IMR-90 (cell line): ENCODE measurements around the gene HSPB7. TPM values are rescaled to one million over a fixed set of nuclear protein-coding genes. Genes with fewer than 3 reads are reported as not detected.
A peak's percentile ranks its signal among the peaks of the same experiment; 100 is the strongest.

Experiments used
- ATAC-seq: fragments of 200-7000 bp; cut with Tn5 transposase; 2 replicates; pipeline ENCODE4 v1.9.1; 2020; ENCODE audit warnings: low read depth, mild to moderate bottlenecking, moderate library complexity
- BruUV-seq: library from RNA; stranded (reverse); fragments of 400-500 nt; replicated peaks from 2 replicates; lab custom pipeline; 2021; lab: Mats Ljungman, UMichigan
- CTCF ChIA-PET: fragments of 300-600 bp; formaldehyde crosslinking; extraction: SDS; loops from one replicate; lab custom pipeline; 2021; ENCODE audit warnings: antibody characterized with exemption; lab: Yijun Ruan, JAX
- POLR2A ChIA-PET: fragments of 300-600 bp; sonication (Branson Sonifier 250); formaldehyde crosslinking; loops from one replicate; lab custom pipeline; 2022; ENCODE audit warnings: antibody characterized with exemption; ENCODE audit not compliant: unreplicated experiment; lab: Charles Lee
- DNase-seq: peaks from one replicate; pipeline ENCODE4 v3.0.0; 2013
- H2AFZ ChIP-seq: replicated peaks from 2 replicates; pipeline ENCODE3; 2013; ENCODE audit warnings: low read length, mild to moderate bottlenecking; ENCODE audit not compliant: poor library complexity
- H2AK5ac ChIP-seq: 2 replicates; pipeline ENCODE4 v1.6.1; 2013; ENCODE audit warnings: low read depth, low read length, inconsistent platforms
- H2AK9ac ChIP-seq: replicated peaks from 2 replicates; pipeline ENCODE3; 2013; ENCODE audit warnings: mild to moderate bottlenecking, low read depth, low read length, moderate library complexity; ENCODE audit not compliant: poor library complexity
- H2BK120ac ChIP-seq: 2 replicates; pipeline ENCODE4 v1.6.1; 2013; ENCODE audit warnings: low read depth, low read length, inconsistent platforms
- H2BK15ac ChIP-seq: 3 replicates; pipeline ENCODE4 v1.6.1; 2013; ENCODE audit warnings: low read depth, low read length, inconsistent platforms
- H2BK20ac ChIP-seq: 2 replicates; pipeline ENCODE4 v1.6.1; 2013; ENCODE audit warnings: low read depth, mild to moderate bottlenecking, inconsistent platforms, low read length, moderate library complexity
- H2BK5ac ChIP-seq: 2 replicates; pipeline ENCODE4 v1.6.1; 2013; ENCODE audit warnings: mild to moderate bottlenecking, low read depth, low read length, inconsistent platforms; ENCODE audit not compliant: poor library complexity, severe bottlenecking
- H3K14ac ChIP-seq: replicated peaks from 2 replicates; pipeline ENCODE4 v1.6.1; 2013; ENCODE audit warnings: low read depth, low read length, inconsistent platforms
- H3K18ac ChIP-seq: 2 replicates; pipeline ENCODE4 v1.6.1; 2013; ENCODE audit warnings: low read depth, low read length, control low read depth
- H3K23ac ChIP-seq: 2 replicates; pipeline ENCODE4 v1.6.1; 2013; ENCODE audit warnings: low read depth, low read length, inconsistent platforms
- H3K27ac ChIP-seq: 2 replicates; pipeline ENCODE4 v1.5.1; 2013; ENCODE audit warnings: mild to moderate bottlenecking, control low read depth, low read length; ENCODE audit not compliant: insufficient read depth
- H3K27me3 ChIP-seq: 2 replicates; pipeline ENCODE4 v1.6.1; 2013; ENCODE audit warnings: low read length; ENCODE audit not compliant: control insufficient read depth, insufficient read depth
- H3K36me3 ChIP-seq: 2 replicates; pipeline ENCODE4 v1.6.1; 2013; ENCODE audit warnings: low read length, mixed read lengths; ENCODE audit not compliant: control insufficient read depth, insufficient read depth
- H3K4ac ChIP-seq: 2 replicates; pipeline ENCODE4 v1.6.1; 2013; ENCODE audit warnings: low read depth, low read length, inconsistent platforms
- H3K4me1 ChIP-seq: 2 replicates; pipeline ENCODE4 v1.6.1; 2013; ENCODE audit warnings: low read length, mixed read lengths; ENCODE audit not compliant: control insufficient read depth, insufficient read depth
- H3K4me2 ChIP-seq: 2 replicates; pipeline ENCODE4 v1.6.1; 2013; ENCODE audit warnings: low read depth, mild to moderate bottlenecking, control low read depth, low read length, moderate library complexity
- H3K4me3 ChIP-seq: 2 replicates; pipeline ENCODE4 v1.5.1; 2013; ENCODE audit warnings: low read depth, mild to moderate bottlenecking, control low read depth, low read length, moderate library complexity; ENCODE audit not compliant: insufficient read depth
- H3K56ac ChIP-seq: 2 replicates; pipeline ENCODE4 v1.6.1; 2013; ENCODE audit warnings: low read length, inconsistent platforms; ENCODE audit not compliant: insufficient read depth; ENCODE audit errors: extremely low read depth
- H3K79me1 ChIP-seq, 2 experiments: 2 replicates each; pipeline ENCODE4 v1.6.1; 2013; ENCODE audit warnings: low read length in 2 of 2, inconsistent platforms in 1 of 2, low read depth in 1 of 2
- H3K9ac ChIP-seq: 2 replicates; pipeline ENCODE4 v1.6.1; 2013; ENCODE audit warnings: low read depth, low read length, control low read depth
- H3K9me1 ChIP-seq: 2 replicates; pipeline ENCODE4 v1.6.1; 2013; ENCODE audit warnings: low read length, inconsistent platforms; ENCODE audit not compliant: insufficient read depth
- H3K9me3 ChIP-seq: 2 replicates; pipeline ENCODE4 v1.6.1; 2013; ENCODE audit warnings: low read length; ENCODE audit not compliant: control insufficient read depth, insufficient read depth
- H4K20me1 ChIP-seq: 2 replicates; pipeline ENCODE4 v1.6.1; 2013; ENCODE audit warnings: low read length, inconsistent platforms; ENCODE audit not compliant: insufficient read depth
- H4K5ac ChIP-seq: 2 replicates; pipeline ENCODE4 v1.6.1; 2013; ENCODE audit warnings: mild to moderate bottlenecking, low read depth, low read length, control low read depth
- H4K8ac ChIP-seq, 2 experiments: 2 replicates each; pipeline ENCODE4 v1.6.1; 2013; ENCODE audit warnings: low read depth in 2 of 2, low read length in 2 of 2, control low read depth in 1 of 2, inconsistent platforms in 1 of 2
- H4K91ac ChIP-seq: 2 replicates; pipeline ENCODE4 v1.6.1; 2013; ENCODE audit warnings: low read depth, low read length, inconsistent platforms; ENCODE audit not compliant: insufficient read depth
- CEBPB ChIP-seq: IDR thresholded peaks from 2 replicates; pipeline ENCODE4 v1.6.1; 2012; ENCODE audit warnings: low read depth, low read length, improper control_type of control experiment
- CTCF ChIP-seq: conservative IDR thresholded peaks from 2 replicates; pipeline ENCODE4 v1.5.1; 2012; ENCODE audit warnings: mild to moderate bottlenecking, low read depth, low read length, improper control_type of control experiment
- ELK1 ChIP-seq: fragments of 150-350 bp; IDR thresholded peaks from 2 replicates; pipeline ENCODE4 v1.6.1; 2016; ENCODE audit warnings: low read depth, mild to moderate bottlenecking, low read length, moderate library complexity, borderline replicate concordance
- MAZ ChIP-seq: IDR thresholded peaks from 2 replicates; pipeline ENCODE4 v1.6.1; 2012; ENCODE audit warnings: low read depth, mild to moderate bottlenecking, low read length, improper control_type of control experiment, moderate library complexity, borderline replicate concordance
- MXI1 ChIP-seq: IDR thresholded peaks from 2 replicates; pipeline ENCODE4 v1.6.1; 2012; ENCODE audit warnings: low read depth, mild to moderate bottlenecking, low read length, moderate library complexity, borderline replicate concordance
- POLR2A ChIP-seq: IDR thresholded peaks from 2 replicates; pipeline ENCODE4 v1.6.1; 2012; ENCODE audit warnings: mild to moderate bottlenecking, low read depth, low read length
- RAD21 ChIP-seq: IDR thresholded peaks from 2 replicates; pipeline ENCODE4 v1.6.1; 2012; ENCODE audit warnings: low read length, improper control_type of control experiment
- SMC3 ChIP-seq: fragments of 150-350 bp; IDR thresholded peaks from 2 replicates; pipeline ENCODE4 v1.6.1; 2016; ENCODE audit warnings: low read depth, mild to moderate bottlenecking, antibody characterized with exemption, low read length, moderate library complexity
- WGBS, 2 experiments: methylation state at CpG; one replicate each; pipeline versions ENCODE4 v1.1.5 to v1.1.7; 2013; ENCODE audit warnings: missing lambda C conversion rate in 2 of 2; ENCODE audit not compliant: insufficient read length in 1 of 2; ENCODE audit errors: extremely low coverage in 2 of 2; 5-methylcytosine and 5-hydroxymethylcytosine counted together
- dilution Hi-C: fragments of 300-500 bp; cut with HindIII; formaldehyde crosslinking; loops from one replicate; pipeline ENCODE4 v1.14.3; 2018; ENCODE audit warnings: low sequenced_read_pairs; ENCODE audit not compliant: unreplicated experiment
- in situ Hi-C: fragments of 300-500 bp; cut with MboI; formaldehyde crosslinking; loops from 3 replicates; pipeline ENCODE4 v1.14.3; 2019; ENCODE audit warnings: low sequenced_read_pairs, inconsistent platforms, mixed read lengths
- intact Hi-C: fragments of 100-400 bp; cut with micrococcal nuclease; formaldehyde crosslinking; loops from 2 replicates; pipeline ENCODE4 v1.10.0; 2022
- polyA plus RNA-seq, 3 experiments: library from polyadenylated mRNA; depleted of rRNA; stranded (reverse); fragments of >200 nt; gene quantifications; 2 replicates each; pipeline ENCODE4 v1.2.3, GENCODE V29; 2012; ENCODE audit warnings: low replicate concordance in 1 of 3
- total RNA-seq: library from RNA; depleted of rRNA; stranded (reverse); fragments of >200 nt; gene quantifications from 2 replicates; pipeline ENCODE4 v1.2.3, GENCODE V29; 2012

The HSPB7 gene
- total and polyA plus RNA-seq, 2 of the 4 experiments (the other 2 are of a cell fraction), result 0.54 to 3.0 TPM

- CTCF ChIA-PET, result no interaction called here
- H3K4me2 ChIP-seq, result no peak overlapping the region
- in situ Hi-C loops, result no loop called here
Measured at GRCh38 chr1:16032388-16033102, 14.7 kb upstream of the HSPB7 start.

More at GRCh38 chr1:16032388-16033102, 14.7 kb upstream of the HSPB7 start:
- H3K23ac ChIP-seq, result no peak overlapping the region
- H3K4me3 ChIP-seq, result no peak overlapping the region
- no peak overlapping the region for H3K9ac ChIP-seq
- no peaks in the 10 kb centered on the region for H3K79me1 ChIP-seq
- intact Hi-C loops (loop anchor here (2.0 kb wide), 3 partner anchors 24 to 240 kb away; no protein-coding TSS in a partner anchor), dilution Hi-C loops (no loop called here)
- H3K18ac ChIP-seq, result no peak overlapping the region
- peaks cover 9% of the 10 kb centered on the region for H3K27me3 ChIP-seq
- H3K9me1 ChIP-seq, result no peaks in the 10 kb centered on the region
- peak overlapping the region in 1 of 2 experiments; percentile 52; a peak in 1 of 4 replicates for H4K8ac ChIP-seq
- no peak overlapping the region; the same call in 1 of the 2 replicates for H2BK120ac ChIP-seq
- H4K20me1 ChIP-seq, result no peaks in the 10 kb centered on the region
- peak overlapping the region; percentile 85 for H2AK9ac ChIP-seq
- no peaks in the 10 kb centered on the region for H3K9me3 ChIP-seq
- no peak overlapping the region for H3K56ac ChIP-seq
- H2BK20ac ChIP-seq, result no peak overlapping the region
- no peaks in the 10 kb centered on the region for H3K4me1 ChIP-seq
- TF ChIP-seq MXI1 (no peak), CTCF (peak; percentile 98), POLR2A (0 out of 2 replicates have a peak, but pooled peaks have one; percentile 26), MAZ (peak; percentile 87; the same call in 1 of the 2 replicates), CEBPB (0 out of 2 replicates have a peak, but pooled peaks have one; percentile 2), SMC3 (peak; percentile 97), RAD21 (peak; percentile 97), ELK1 (no peak)
- H2AFZ ChIP-seq, result peak overlapping the region; percentile 86
- no peak overlapping the region for H4K91ac ChIP-seq
- H2BK15ac ChIP-seq, result no peak overlapping the region
- no peak overlapping the region for H3K27ac ChIP-seq
- H3K36me3 ChIP-seq, result no peaks in the 10 kb centered on the region
- peak overlapping the region; percentile 91; the same call in 1 of the 2 replicates for H2AK5ac ChIP-seq
- ATAC-seq (peak; percentile 100), DNase-seq (peak; percentile 79)
- WGBS, 2 experiments, result 61% methylated on average over 11 of the region's 18 CpGs; no CpG with 5 or more reads in 1 of the 2 experiments
- no peak overlapping the region for H3K4ac ChIP-seq
- no peak overlapping the region for H4K5ac ChIP-seq
- 0 out of 2 replicates have a peak overlapping the region, but pooled peaks have one; percentile 35 for H3K14ac ChIP-seq
- no peak overlapping the region for H2BK5ac ChIP-seq
- no TSS peak for BruUV-seq
- POLR2A ChIA-PET, result no interaction called here
